Transverse colon (tissue), 4 donors: ENCODE results near the gene FNDC3B. TPM values are rescaled to one million over a fixed set of nuclear protein-coding genes. Genes with fewer than 3 reads are reported as not detected.

ENCODE experiments used
- DNase-seq: peaks from one replicate; pipeline ENCODE4 v3.0.0-alpha.2; 2019
- H3K27ac ChIP-seq, 4 donors: fragments of 200-600 bp; sonication (generic); 2 replicates each; pipeline ENCODE4 v1.5.1; 2016 to 2018; ENCODE audit warnings: inconsistent platforms in 4 of 4
- H3K27me3 ChIP-seq: fragments of 200-600 bp; sonication (generic); 2 replicates; pipeline ENCODE4 v1.5.1; 2017; ENCODE audit warnings: inconsistent platforms
- H3K36me3 ChIP-seq, 4 donors: fragments of 200-600 bp; sonication (generic); 2 replicates each; pipeline ENCODE4 v1.5.1; 2017 to 2019; ENCODE audit warnings: inconsistent platforms in 4 of 4
- H3K4me1 ChIP-seq, 4 donors: fragments of 200-600 bp; sonication (generic); 2 replicates each; pipeline ENCODE4 v1.5.1; 2017 to 2020; ENCODE audit warnings: inconsistent platforms in 4 of 4
- H3K4me3 ChIP-seq, 4 donors: fragments of 200-600 bp; sonication (generic); 1 replicate in 1 of 4; 2 replicates in 3 of 4; pipeline versions ENCODE4 v1.5.1 to v1.6.1; 2017 to 2019; ENCODE audit warnings: inconsistent platforms in 4 of 4
- H3K9me3 ChIP-seq, 2 donors: fragments of 200-600 bp; sonication (generic); 2 replicates each; pipeline ENCODE4 v1.5.1; 2017 to 2019; ENCODE audit warnings: inconsistent platforms in 2 of 2
- EP300 ChIP-seq: sonication (generic); formaldehyde crosslinking; IDR thresholded peaks from one replicate; pipeline ENCODE4 v1.6.1; 2017; ENCODE audit warnings: antibody characterized with exemption, low read depth
- POLR2A ChIP-seq: fragments of 450-650 bp; IDR thresholded peaks from one replicate; pipeline ENCODE4 v1.6.1; 2016; ENCODE audit warnings: antibody characterized with exemption, mild to moderate bottlenecking, moderate library complexity
- POLR2AphosphoS5 ChIP-seq, 3 donors: sonication (generic); formaldehyde crosslinking; IDR thresholded peaks; one replicate each; pipeline ENCODE4 v1.6.1; 2016; ENCODE audit warnings: antibody characterized with exemption in 3 of 3
- WGBS, 2 donors: methylation state at CpG; one replicate each; pipeline ENCODE4 v1.1.5; 2018; ENCODE audit warnings: low coverage in 1 of 2; 5-methylcytosine and 5-hydroxymethylcytosine counted together
- in situ Hi-C, 4 donors: fragments of 200-750 bp; cut with MboI; loops; one replicate each; pipeline versions ENCODE4 v1.15.0 to v1.15.1; 2017; ENCODE audit warnings: low sequenced_read_pairs in 3 of 4, low pct_ligation_motif_present in 1 of 4, low pct_unique_long_range_greater_than_20kb in 1 of 4
- intact Hi-C: fragments of 100-400 bp; cut with DNase I; formaldehyde crosslinking; loops from one replicate; pipeline ENCODE4 v1.15.1; 2023; ENCODE audit warnings: low total_unique reads
- total RNA-seq, 4 donors: library from RNA; depleted of rRNA; stranded (reverse); fragments of >200 nt; gene quantifications; one replicate each; pipeline ENCODE4 v1.1.0, GENCODE V29; 2016
- TF ChIP-seq, protein P1 (sequence below), 5 experiments: fragments of 200-600 bp in 3 of 5; fragments of 450-650 bp in 2 of 5; sonication (generic) in 3 of 5; IDR thresholded peaks; 1 replicate in 2 of 5; 2 replicates in 3 of 5; pipeline ENCODE4 v1.5.1; 2016 to 2017; ENCODE audit warnings: antibody characterized with exemption in 5 of 5, inconsistent platforms in 3 of 5, mild to moderate bottlenecking in 2 of 5, moderate library complexity in 1 of 5

The FNDC3B gene
- total RNA-seq, 4 donors from 2014 or later, result 28.5 to 85.7 (median 44.5) TPM

- Histone ChIP-seq H3K4me1 (peaks cover under 1 to 28% (median 11%) of the 10 kb centered on the region in 4 donors), H3K36me3 (peaks cover 0 to 44% (median 4%) of the 10 kb centered on the region in 4 donors), H3K9me3 (no peaks in the 10 kb centered on the region), H3K4me3 (no peak overlapping the region), H3K27me3 (no peaks in the 10 kb centered on the region), H3K27ac (no peak overlapping the region)
- in situ Hi-C loops (loop anchor here in 1 of 4 donors (25.0 kb wide), 1 partner anchor 273 kb away; the partner anchor contains the start of gene FNDC3B), intact Hi-C loops (no loop called here)
- no peak for DNase-seq
- TF ChIP-seq POLR2A, result no peak
- no peak for TF ChIP-seq POLR2AphosphoS5 (IDR thresholded peaks at IDR 0.05)
- TF ChIP-seq, protein P1, sequence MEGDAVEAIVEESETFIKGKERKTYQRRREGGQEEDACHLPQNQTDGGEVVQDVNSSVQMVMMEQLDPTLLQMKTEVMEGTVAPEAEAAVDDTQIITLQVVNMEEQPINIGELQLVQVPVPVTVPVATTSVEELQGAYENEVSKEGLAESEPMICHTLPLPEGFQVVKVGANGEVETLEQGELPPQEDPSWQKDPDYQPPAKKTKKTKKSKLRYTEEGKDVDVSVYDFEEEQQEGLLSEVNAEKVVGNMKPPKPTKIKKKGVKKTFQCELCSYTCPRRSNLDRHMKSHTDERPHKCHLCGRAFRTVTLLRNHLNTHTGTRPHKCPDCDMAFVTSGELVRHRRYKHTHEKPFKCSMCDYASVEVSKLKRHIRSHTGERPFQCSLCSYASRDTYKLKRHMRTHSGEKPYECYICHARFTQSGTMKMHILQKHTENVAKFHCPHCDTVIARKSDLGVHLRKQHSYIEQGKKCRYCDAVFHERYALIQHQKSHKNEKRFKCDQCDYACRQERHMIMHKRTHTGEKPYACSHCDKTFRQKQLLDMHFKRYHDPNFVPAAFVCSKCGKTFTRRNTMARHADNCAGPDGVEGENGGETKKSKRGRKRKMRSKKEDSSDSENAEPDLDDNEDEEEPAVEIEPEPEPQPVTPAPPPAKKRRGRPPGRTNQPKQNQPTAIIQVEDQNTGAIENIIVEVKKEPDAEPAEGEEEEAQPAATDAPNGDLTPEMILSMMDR (IDR thresholded peaks at IDR 0.05), result no peak
- TF ChIP-seq EP300, result no peak
- 85 to 90% methylated on average over 3 to 7 of the region's 7 CpGs for WGBS, 2 donors
Measured at GRCh38 chr3:172309741-172310427, 270.5 kb downstream of the FNDC3B start.

DNA sequence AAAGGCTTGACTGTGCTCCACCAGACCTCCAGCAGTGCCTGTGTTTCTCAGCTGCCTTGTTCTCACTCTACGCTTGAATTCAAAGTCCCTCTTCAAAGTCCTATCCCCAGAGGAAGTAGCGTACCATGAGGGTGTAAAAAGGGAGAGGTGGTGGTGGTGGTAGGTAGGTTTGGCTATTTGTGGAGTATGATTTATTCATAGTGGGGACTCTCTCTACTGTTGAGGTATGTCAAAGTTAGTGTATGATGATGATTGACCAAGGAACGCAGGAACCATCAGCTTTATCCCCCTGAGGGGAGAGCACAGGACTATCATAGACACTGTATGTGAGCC, 271.0 kb downstream of the FNDC3B start:
- Histone ChIP-seq H3K27me3 (no peaks in the 10 kb centered on the region), H3K27ac (no peak overlapping the region), H3K4me1 (peaks cover 6 to 28% (median 15%) of the 10 kb centered on the region in 4 donors), H3K9me3 (no peaks in the 10 kb centered on the region), H3K36me3 (peaks cover 0 to 44% (median 4%) of the 10 kb centered on the region in 4 donors), H3K4me3 (no peak overlapping the region)
- intact Hi-C loops, result no loop called here
- in situ Hi-C loops, result loop anchor here in 1 of 4 donors (25.0 kb wide), 1 partner anchor 273 kb away; the partner anchor contains the start of gene FNDC3B
- WGBS, 2 donors, result 98 to 100% methylated on average over 3 of the region's 3 CpGs
- no peak for DNase-seq
- TF ChIP-seq EP300 (no peak), POLR2AphosphoS5 (IDR thresholded peaks at IDR 0.05) (no peak)

DNA sequence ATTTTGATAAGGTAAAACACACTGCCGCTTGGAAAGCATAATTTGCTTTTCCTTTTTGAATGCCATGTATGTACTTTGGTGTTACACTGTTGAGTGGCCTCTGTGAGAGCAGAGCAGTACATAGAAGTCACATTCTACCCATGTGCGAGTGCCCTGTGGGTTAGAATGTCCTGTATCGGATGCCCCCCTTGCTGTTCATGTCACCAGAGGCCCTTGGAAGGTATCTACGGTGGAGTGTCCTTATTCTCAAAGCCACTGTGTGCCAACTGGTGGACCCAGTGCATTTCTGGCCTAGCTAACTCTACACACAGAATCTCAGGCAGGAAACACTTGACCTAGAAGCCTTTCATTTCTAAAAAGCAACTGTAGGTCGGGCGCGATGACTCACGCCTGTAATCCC, 271.8 kb downstream of the FNDC3B start:
- WGBS, 2 donors, result 97 to 100% methylated on average over 1 to 8 of the region's 8 CpGs
- Histone ChIP-seq H3K27ac (no peak overlapping the region), H3K9me3 (no peaks in the 10 kb centered on the region), H3K4me1 (peaks cover 14 to 30% (median 22%) of the 10 kb centered on the region in 4 donors), H3K36me3 (peaks cover 0 to 44% (median 4%) of the 10 kb centered on the region in 4 donors), H3K27me3 (no peaks in the 10 kb centered on the region), H3K4me3 (no peak overlapping the region)
- TF ChIP-seq EP300 (no peak), POLR2AphosphoS5 (IDR thresholded peaks at IDR 0.05) (no peak)
- DNase-seq, result no peak
- intact Hi-C loops (no loop called here), in situ Hi-C loops (loop anchor here in 1 of 4 donors (25.0 kb wide), 1 partner anchor 274 kb away; the partner anchor contains the start of gene FNDC3B)

GRCh38 chr3:172312001-172312400, 272.6 kb downstream of the FNDC3B start:
- TF ChIP-seq POLR2AphosphoS5 (IDR thresholded peaks at IDR 0.05) (no peak), EP300 (no peak)
- TF ChIP-seq, protein P1 (IDR thresholded peaks at IDR 0.05), result no peak
- H3K27ac ChIP-seq, result peak overlapping the region in 1 of 4 donors; percentile 11
- in situ Hi-C loops (loop anchor here in 1 of 4 donors (25.0 kb wide), 1 partner anchor 275 kb away; the partner anchor contains the start of gene FNDC3B), intact Hi-C loops (no loop called here)
- peaks cover 0 to 44% (median 4%) of the 10 kb centered on the region in 4 donors for H3K36me3 ChIP-seq
- DNase-seq, result no peak
- no peaks in the 10 kb centered on the region for H3K27me3 ChIP-seq
- no peak overlapping the region for H3K4me3 ChIP-seq
- WGBS, 2 donors, result 62 to 80% methylated on average over 6 of the region's 6 CpGs
- peaks cover 14 to 36% (median 24%) of the 10 kb centered on the region in 4 donors for H3K4me1 ChIP-seq
- no peaks in the 10 kb centered on the region for H3K9me3 ChIP-seq

- in situ Hi-C loops (loop anchor here in 1 of 4 donors (25.0 kb wide), 1 partner anchor 275 kb away; the partner anchor contains the start of gene FNDC3B), intact Hi-C loops (no loop called here)
- Histone ChIP-seq H3K4me3 (no peak overlapping the region), H3K27me3 (no peaks in the 10 kb centered on the region), H3K9me3 (no peaks in the 10 kb centered on the region), H3K36me3 (peaks cover 0 to 44% (median 4%) of the 10 kb centered on the region in 4 donors), H3K4me1 (peaks cover 17 to 43% (median 28%) of the 10 kb centered on the region in 4 donors), H3K27ac (peak overlapping the region; percentile 1 to 81 (median 14))
- WGBS, 2 donors, result 85 to 86% methylated on average over 5 of the region's 5 CpGs
- no peak for TF ChIP-seq POLR2A
- TF ChIP-seq POLR2AphosphoS5 (IDR thresholded peaks at IDR 0.05), result no peak
- TF ChIP-seq, protein P1 (IDR thresholded peaks at IDR 0.05), result no peak
- no peak for TF ChIP-seq EP300
- DNase-seq, result no peak
Measured at GRCh38 chr3:172312711-172313110, 273.3 kb downstream of the FNDC3B start.
